Dedifferentiated amniotic fluid mesenchymal stem cell (primary cell): ENCODE measurements around the gene CCDC50.

ENCODE experiments used
- DNase-seq: peaks from one replicate; pipeline ENCODE4 v3.0.0-alpha.2; 2016; ENCODE audit errors: extremely low spot score

CCDC50 gene

GRCh38 chr3:191425322-191425734 is 96.1 kb downstream of the CCDC50 start:
- no peak for DNase-seq

GRCh38 chr3:191426311-191426710 is 97.1 kb downstream of the CCDC50 start:
- DNase-seq: no peak

- DNase-seq: no peak
Observed at GRCh38 chr3:191428177-191428576, 99.0 kb downstream of the CCDC50 start.

- DNase-seq: no peak
Observed at GRCh38 chr3:191430103-191430502, 100.9 kb downstream of the CCDC50 start.

- DNase-seq: no peak
Observed at GRCh38 chr3:191431160-191431822, 102.1 kb downstream of the CCDC50 start.

GRCh38 chr3:191432162-191432561 is 103.0 kb downstream of the CCDC50 start:
- DNase-seq: no peak

- no peak for DNase-seq
Observed at GRCh38 chr3:191434024-191434423, 104.8 kb downstream of the CCDC50 start.

- DNase-seq: no peak
Observed at GRCh38 chr3:191435981-191436380, 106.8 kb downstream of the CCDC50 start.

- no peak for DNase-seq
Observed at GRCh38 chr3:191438150-191438814, 109.1 kb downstream of the CCDC50 start.

- no peak for DNase-seq
Observed at GRCh38 chr3:191440532-191440931, 111.3 kb downstream of the CCDC50 start.

- DNase-seq: no peak
Observed at GRCh38 chr3:191441687-191442086, 112.5 kb downstream of the CCDC50 start.

- no peak for DNase-seq
Observed at GRCh38 chr3:191444569-191444968, 115.4 kb downstream of the CCDC50 start.
